Subcutaneous abdominal adipose tissue (tissue), 5 donors: Measurements from ENCODE around the gene DNALI1.
"Not testable (repeated sequence)": the region's sequence is repeated elsewhere in the genome, so short reads cannot be mapped to it uniquely, and the experiment has no call there.

Source experiments
- H3K27ac ChIP-seq: one replicate; pipeline ENCODE4 v1.7.0; 2013; ENCODE audit warnings: low read depth, mild to moderate bottlenecking, inconsistent platforms, low read length, moderate library complexity
- H3K27me3 ChIP-seq, 5 donors: one replicate each; pipeline ENCODE4 v1.7.0; 2013; ENCODE audit warnings: low read length in 5 of 5, inconsistent platforms in 1 of 5; ENCODE audit not compliant: control insufficient read depth in 5 of 5, insufficient read depth in 4 of 5
- H3K36me3 ChIP-seq, 5 donors: one replicate each; pipeline ENCODE4 v1.7.0; 2013; ENCODE audit warnings: low read length in 5 of 5; ENCODE audit not compliant: control insufficient read depth in 5 of 5, insufficient read depth in 5 of 5
- H3K4me1 ChIP-seq, 5 donors: one replicate each; pipeline ENCODE4 v1.7.0; 2013; ENCODE audit warnings: low read length in 5 of 5, mild to moderate bottlenecking in 3 of 5, moderate library complexity in 1 of 5; ENCODE audit not compliant: control insufficient read depth in 5 of 5, insufficient read depth in 5 of 5
- H3K4me3 ChIP-seq, 5 donors: one replicate each; pipeline ENCODE4 v1.7.0; 2013; ENCODE audit warnings: low read length in 5 of 5, low read depth in 1 of 5
- H3K9ac ChIP-seq, 5 donors: one replicate each; pipeline ENCODE4 v1.7.0; 2013; ENCODE audit warnings: low read length in 5 of 5, mild to moderate bottlenecking in 4 of 5, moderate library complexity in 3 of 5
- H3K9me3 ChIP-seq, 5 donors: one replicate each; pipeline ENCODE4 v1.7.0; 2013; ENCODE audit warnings: low read length in 5 of 5; ENCODE audit not compliant: control insufficient read depth in 5 of 5
- donor health status: healthy.
- donor health status: healthy.
- donor health status: healthy.
- donor health status: healthy.
- donor health status: healthy.

The DNALI1 gene

GRCh38 chr1:37529888-37530287 is 26.9 kb upstream of the DNALI1 start:
- H3K9me3 ChIP-seq, H3K27ac ChIP-seq, H3K9ac ChIP-seq, H3K36me3 ChIP-seq, H3K4me3 ChIP-seq, H3K27me3 ChIP-seq, H3K4me1 ChIP-seq: not testable (repeated sequence)

- peaks cover 18 to 26% (median 20%) of the 10 kb centered on the region in 5 donors for H3K36me3 ChIP-seq
- not testable (repeated sequence) for H3K9me3 ChIP-seq, H3K27me3 ChIP-seq, H3K9ac ChIP-seq, H3K4me1 ChIP-seq, H3K27ac ChIP-seq, H3K4me3 ChIP-seq
Measured at GRCh38 chr1:37532418-37533156, 24.2 kb upstream of the DNALI1 start.

GRCh38 chr1:37533317-37534093 is 23.2 kb upstream of the DNALI1 start:
- Histone ChIP-seq H3K9ac (peak overlapping the region in 1 of 5 donors; percentile 32), H3K9me3 (no peaks in the 10 kb centered on the region), H3K36me3 (peaks cover 21 to 33% (median 26%) of the 10 kb centered on the region in 5 donors), H3K4me3 (no peak overlapping the region), H3K27me3 (no peaks in the 10 kb centered on the region), H3K27ac (peak overlapping the region; percentile 8), H3K4me1 (peaks cover 0 to 10% (median 2%) of the 10 kb centered on the region in 5 donors)

GRCh38 chr1:37537378-37537777 is 19.4 kb upstream of the DNALI1 start:
- H3K27me3 ChIP-seq: no peaks in the 10 kb centered on the region
- H3K9ac ChIP-seq: no peak overlapping the region
- peaks cover 27 to 65% (median 52%) of the 10 kb centered on the region in 5 donors for H3K36me3 ChIP-seq
- peaks cover 0 to 10% (median 2%) of the 10 kb centered on the region in 5 donors for H3K4me1 ChIP-seq
- H3K9me3 ChIP-seq: no peaks in the 10 kb centered on the region
- H3K4me3 ChIP-seq: no peak overlapping the region
- H3K27ac ChIP-seq: no peak overlapping the region

GRCh38 chr1:37539154-37539553 is 17.6 kb upstream of the DNALI1 start:
- H3K27me3 ChIP-seq, H3K27ac ChIP-seq, H3K4me1 ChIP-seq, H3K4me3 ChIP-seq, H3K9ac ChIP-seq, H3K9me3 ChIP-seq: not testable (repeated sequence)
- peaks cover 27 to 69% (median 55%) of the 10 kb centered on the region in 5 donors for H3K36me3 ChIP-seq

- peaks cover 27 to 78% (median 63%) of the 10 kb centered on the region in 5 donors for H3K36me3 ChIP-seq
- no peak overlapping the region for H3K4me3 ChIP-seq
- no peaks in the 10 kb centered on the region for H3K9me3 ChIP-seq
- no peak overlapping the region for H3K27ac ChIP-seq
- no peaks in the 10 kb centered on the region for H3K27me3 ChIP-seq
- no peak overlapping the region for H3K9ac ChIP-seq
- peaks cover 0 to 2% (median 0%) of the 10 kb centered on the region in 5 donors for H3K4me1 ChIP-seq
Measured at GRCh38 chr1:37540036-37540785, 16.5 kb upstream of the DNALI1 start.

GRCh38 chr1:37544530-37544929 is 12.2 kb upstream of the DNALI1 start:
- no peaks in the 10 kb centered on the region for H3K9me3 ChIP-seq
- H3K36me3 ChIP-seq: peaks cover 10 to 69% (median 47%) of the 10 kb centered on the region in 5 donors
- peaks cover 0 to 2% (median 0%) of the 10 kb centered on the region in 5 donors for H3K4me1 ChIP-seq
- H3K9ac ChIP-seq: no peak overlapping the region
- no peak overlapping the region for H3K4me3 ChIP-seq
- no peaks in the 10 kb centered on the region for H3K27me3 ChIP-seq
- H3K27ac ChIP-seq: no peak overlapping the region

GRCh38 chr1:37545019-37545418 is 11.7 kb upstream of the DNALI1 start:
- no peaks in the 10 kb centered on the region for H3K27me3 ChIP-seq
- H3K36me3 ChIP-seq: peaks cover 10 to 67% (median 42%) of the 10 kb centered on the region in 5 donors
- H3K4me1 ChIP-seq: peaks cover 0 to 2% (median 0%) of the 10 kb centered on the region in 5 donors
- peak overlapping the region in 1 of 5 donors; percentile 25 for H3K9ac ChIP-seq
- H3K4me3 ChIP-seq: no peak overlapping the region
- H3K27ac ChIP-seq: no peak overlapping the region
- no peaks in the 10 kb centered on the region for H3K9me3 ChIP-seq

- Histone ChIP-seq H3K27ac (no peak overlapping the region), H3K36me3 (peaks cover 20 to 58% (median 29%) of the 10 kb centered on the region in 5 donors), H3K9ac (no peak overlapping the region), H3K4me3 (no peak overlapping the region), H3K9me3 (no peaks in the 10 kb centered on the region), H3K4me1 (peaks cover 0 to 20% (median 17%) of the 10 kb centered on the region in 5 donors), H3K27me3 (no peaks in the 10 kb centered on the region)
Measured at GRCh38 chr1:37549341-37549740, 7.4 kb upstream of the DNALI1 start.
